HCT116 (cell line): ENCODE results near the gene MUSK. TPM values are rescaled to one million over a fixed set of nuclear protein-coding genes. Genes with fewer than 3 reads are reported as not detected.

Experiments used
- ATAC-seq: fragments of 200-7000 bp; cut with Tn5 transposase; 2 replicates; pipeline ENCODE4 v1.9.1; 2020; ENCODE audit warnings: mild to moderate bottlenecking, moderate library complexity
- BruUV-seq: library from RNA; stranded (reverse); fragments of 400-500 nt; replicated peaks from 2 replicates; lab custom pipeline; 2021; lab: Mats Ljungman, UMichigan
- CTCF ChIA-PET: fragments of 300-600 bp; sonication (Branson Sonifier 250); formaldehyde crosslinking; loops from one replicate; lab custom pipeline; 2021; ENCODE audit warnings: antibody characterized with exemption; lab: Charles Lee
- POLR2A ChIA-PET: fragments of 300-600, 350-600 bp; sonication (Branson Sonifier 250); formaldehyde crosslinking; loops from one replicate; lab custom pipeline; 2021; ENCODE audit warnings: antibody characterized with exemption; lab: Charles Lee
- RAD21 ChIA-PET, 2 experiments: fragments of 300-600 bp; sonication (Branson Sonifier 250); formaldehyde crosslinking; loops; one replicate each; lab custom pipeline; 2023; ENCODE audit warnings: low total read pairs in 2 of 2; ENCODE audit not compliant: uncharacterized antibody in 2 of 2, unreplicated experiment in 2 of 2, low non-redundant PET in 1 of 2; lab: Charles Lee
- DNase-seq: peaks from one replicate; pipeline ENCODE4 v3.0.0-alpha.2; 2010; ENCODE audit warnings: low read depth, low spot score
- H2AFZ ChIP-seq: fragments of 200-600 bp; shearing (Covaris generic), sonication (generic); 2 replicates; pipeline ENCODE4 v1.6.1; 2017; ENCODE audit warnings: low read depth, mixed run types, mixed read lengths, antibody characterized with exemption, low read length; ENCODE audit not compliant: poor library complexity, severe bottlenecking
- H3K27ac ChIP-seq: 2 replicates; pipeline ENCODE4 v1.5.1; 2012; ENCODE audit warnings: low read depth, low read length
- H3K27me3 ChIP-seq: fragments of 200-600 bp; sonication (generic); 2 replicates; pipeline ENCODE4 v1.6.1; 2016; ENCODE audit warnings: mixed run types, low read length, mixed read lengths; ENCODE audit not compliant: insufficient read depth
- H3K36me3 ChIP-seq, 2 experiments: fragments of 200-500 bp in 1 of 2; fragments of 200-600 bp in 1 of 2; sonication (Bioruptor generic) in 1 of 2; sonication (generic) in 1 of 2; 2 replicates each; pipeline versions ENCODE4 v1.5.1 to v1.6.1; 2014 to 2016; ENCODE audit warnings: low read length in 2 of 2, inconsistent platforms in 1 of 2, mixed read lengths in 1 of 2, mixed run types in 1 of 2; ENCODE audit not compliant: insufficient read depth in 2 of 2, control insufficient read depth in 1 of 2
- H3K4me1 ChIP-seq, 2 experiments: fragments of 200-600 bp in 1 of 2; sonication (generic) in 1 of 2; 2 replicates each; pipeline versions ENCODE4 v1.5.1 to v1.6.1; 2012 to 2017; ENCODE audit warnings: low read length in 2 of 2, inconsistent platforms in 1 of 2, mild to moderate bottlenecking in 1 of 2, mixed read lengths in 1 of 2, mixed run types in 1 of 2, moderate library complexity in 1 of 2; ENCODE audit not compliant: insufficient read depth in 2 of 2, control insufficient read depth in 1 of 2
- H3K4me2 ChIP-seq: fragments of 200-600 bp; sonication (generic); 2 replicates; pipeline ENCODE4 v1.6.1; 2017; ENCODE audit warnings: mixed run types, low read length, mixed read lengths
- H3K4me3 ChIP-seq, 2 experiments: fragments of 200-600 bp in 1 of 2; sonication (generic) in 1 of 2; replicated peaks in 1 of 2; 2 replicates each; pipeline ENCODE4 v1.5.1; 2011 to 2016; ENCODE audit warnings: low read length in 2 of 2, control low read depth in 1 of 2, low read depth in 1 of 2, mild to moderate bottlenecking in 1 of 2, mixed read lengths in 1 of 2, mixed run types in 1 of 2
- H3K79me2 ChIP-seq: fragments of 200-600 bp; sonication (generic); 2 replicates; pipeline ENCODE4 v1.6.1; 2017; ENCODE audit warnings: mild to moderate bottlenecking, mixed run types, low read length, moderate library complexity, mixed read lengths; ENCODE audit not compliant: insufficient read depth
- H3K9ac ChIP-seq: fragments of 200-600 bp; sonication (generic); 2 replicates; pipeline ENCODE4 v1.6.1; 2016; ENCODE audit warnings: low read length, mixed read lengths
- H3K9me2 ChIP-seq: fragments of 200-600 bp; sonication (generic), shearing (Covaris generic); 2 replicates; pipeline ENCODE4 v1.6.1; 2017; ENCODE audit warnings: mixed run types, mild to moderate bottlenecking, moderate library complexity; ENCODE audit not compliant: insufficient read depth
- H3K9me3 ChIP-seq, 2 experiments: fragments of 200-500 bp in 1 of 2; fragments of 200-600 bp in 1 of 2; sonication (Bioruptor generic) in 1 of 2; sonication (generic) in 1 of 2; 2 replicates each; pipeline ENCODE4 v1.6.1; 2014 to 2017; ENCODE audit warnings: low read length in 2 of 2, mixed read lengths in 2 of 2, inconsistent platforms in 1 of 2, low read depth in 1 of 2, mild to moderate bottlenecking in 1 of 2, mixed run types in 1 of 2, moderate library complexity in 1 of 2; ENCODE audit not compliant: control insufficient read depth in 1 of 2, insufficient read depth in 1 of 2
- H4K20me1 ChIP-seq: fragments of 200-600 bp; sonication (generic), shearing (Covaris generic); 2 replicates; pipeline ENCODE4 v1.6.1; 2017; ENCODE audit warnings: mixed run types, mild to moderate bottlenecking, moderate library complexity; ENCODE audit not compliant: insufficient read depth
- CBX3 ChIP-seq: IDR thresholded peaks from 2 replicates; pipeline ENCODE4 v1.6.1; 2012; ENCODE audit warnings: low read depth
- ELF1 ChIP-seq: IDR thresholded peaks from 2 replicates; pipeline ENCODE4 v1.6.1; 2012; ENCODE audit warnings: low read depth, borderline replicate concordance
- EZH2 ChIP-seq: fragments of 200-600 bp; sonication (generic); IDR thresholded peaks from 2 replicates; pipeline ENCODE4 v1.6.1; 2017; ENCODE audit warnings: antibody characterized with exemption, mixed run types
- EZH2phosphoT487 ChIP-seq: fragments of 200-600 bp; IDR thresholded peaks from 2 replicates; pipeline ENCODE4 v1.6.1; 2018; ENCODE audit warnings: antibody characterized with exemption, borderline replicate concordance
- FOSL1 ChIP-seq: IDR thresholded peaks from 2 replicates; pipeline ENCODE4 v1.6.1; 2012; ENCODE audit warnings: low read depth
- MAX ChIP-seq: IDR thresholded peaks from 2 replicates; pipeline ENCODE4 v1.6.1; 2012
- POLR2A ChIP-seq: IDR thresholded peaks from 2 replicates; pipeline ENCODE4 v1.7.0; 2011; ENCODE audit warnings: borderline replicate concordance; ENCODE audit not compliant: insufficient read depth, insufficient read length; ENCODE audit errors: extremely low read depth
- POLR2AphosphoS5 ChIP-seq: IDR thresholded peaks from 2 replicates; pipeline ENCODE4 v1.6.1; 2011; ENCODE audit warnings: mild to moderate bottlenecking, low read depth, low read length, moderate library complexity
- RAD21 ChIP-seq: IDR thresholded peaks from 2 replicates; pipeline ENCODE4 v1.6.1; 2012; ENCODE audit warnings: low read depth, mild to moderate bottlenecking
- REST ChIP-seq: IDR thresholded peaks from 2 replicates; pipeline ENCODE4 v1.6.1; 2012; ENCODE audit warnings: low read depth
- SIN3A ChIP-seq: IDR thresholded peaks from 2 replicates; pipeline ENCODE4 v1.6.1; 2012; ENCODE audit warnings: low read depth
- SP1 ChIP-seq: IDR thresholded peaks from 2 replicates; pipeline ENCODE4 v1.6.1; 2012; ENCODE audit warnings: low read depth
- SRF ChIP-seq: IDR thresholded peaks from 2 replicates; pipeline ENCODE4 v1.6.1; 2012; ENCODE audit warnings: low read depth
- TCF7L2 ChIP-seq: IDR thresholded peaks from 2 replicates; pipeline ENCODE4 v1.7.0; 2011; ENCODE audit warnings: borderline replicate concordance, inconsistent platforms; ENCODE audit not compliant: insufficient read depth, insufficient read length; ENCODE audit errors: extremely low read depth
- YY1 ChIP-seq: IDR thresholded peaks from 2 replicates; pipeline ENCODE4 v1.6.1; 2011; ENCODE audit warnings: low read length, low read depth, moderate library complexity, mild to moderate bottlenecking; ENCODE audit not compliant: insufficient replicate concordance; ENCODE audit errors: extremely low read depth
- ZFX ChIP-seq: fragments of 450-650 bp; IDR thresholded peaks from 2 replicates; pipeline ENCODE4 v1.6.1; 2017
- ZNF274 ChIP-seq: fragments of 200-500 bp; sonication (Bioruptor generic); IDR thresholded peaks from 2 replicates; pipeline ENCODE4 v1.6.1; 2014; ENCODE audit warnings: mild to moderate bottlenecking, low read depth, low read length, inconsistent platforms
- intact Hi-C: fragments of 100-400 bp; cut with micrococcal nuclease; formaldehyde crosslinking; loops from 2 replicates; pipeline ENCODE4 v1.10.0; 2022
- total RNA-seq: library from RNA; stranded (reverse); gene quantifications from one replicate; pipeline ENCODE4 v1.2.1, GENCODE V29; 2021; ENCODE audit not compliant: unreplicated experiment
- TF ChIP-seq, protein P1 (sequence below), 3 experiments: fragments of 200-600 bp in 1 of 3; sonication (generic) in 1 of 3; IDR thresholded peaks in 2 of 3; conservative IDR thresholded peaks in 1 of 3; 2 replicates each; pipeline ENCODE4 v1.5.1; 2012 to 2017; ENCODE audit warnings: low read depth in 2 of 3, low read length in 2 of 3, antibody characterized with exemption in 1 of 3, borderline replicate concordance in 1 of 3, control low read depth in 1 of 3, mild to moderate bottlenecking in 1 of 3, mixed read lengths in 1 of 3, mixed run types in 1 of 3, moderate library complexity in 1 of 3; ENCODE audit not compliant: insufficient read depth in 1 of 3

Gene MUSK
- total RNA-seq, 1 experiment from 2014 or later = not detected

DNA sequence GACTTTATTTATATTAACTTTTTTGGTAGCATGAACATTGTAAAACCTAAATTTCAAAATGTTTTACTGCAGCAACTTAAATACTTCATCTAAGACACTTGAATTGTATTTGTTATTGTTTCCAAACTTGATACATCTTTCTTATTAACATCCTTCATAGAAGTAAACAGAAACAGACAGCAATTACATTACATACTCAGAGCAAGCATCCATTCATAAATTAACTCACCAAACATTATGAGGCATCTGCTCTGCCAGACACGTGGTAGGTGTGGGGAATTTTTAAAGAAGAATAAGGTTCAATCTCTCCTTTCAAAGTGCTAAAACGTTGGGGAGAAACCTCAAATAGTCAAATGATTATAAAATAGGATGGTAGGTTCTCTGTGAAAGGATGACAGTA lies 130.8 kb downstream of the MUSK start:
- Histone ChIP-seq H4K20me1 (no peaks in the 10 kb centered on the region), H3K27me3 (no peaks in the 10 kb centered on the region), H3K4me3 (no peak overlapping the region), H3K9me3 (no peaks in the 10 kb centered on the region), H3K9me2 (peaks cover 3% of the 10 kb centered on the region; the same call in 1 of the 2 replicates), H3K9ac (no peak overlapping the region), H3K27ac (no peak overlapping the region), H2AFZ (no peak overlapping the region), H3K36me3 (no peaks in the 10 kb centered on the region), H3K79me2 (no peaks in the 10 kb centered on the region), H3K4me1 (no peaks in the 10 kb centered on the region), H3K4me2 (no peak overlapping the region)
- ATAC-seq (no peak), DNase-seq (no peak)
- RAD21 ChIA-PET = no interaction called here
- no TSS peak for BruUV-seq
- TF ChIP-seq TCF7L2 = no peak
- POLR2A ChIA-PET = no interaction called here
- CTCF ChIA-PET = no interaction called here
- intact Hi-C loops = no loop called here

- ChIA-PET CTCF (no interaction called here), RAD21 (no interaction called here), POLR2A (no interaction called here)
- Histone ChIP-seq H4K20me1 (no peaks in the 10 kb centered on the region), H3K4me1 (no peaks in the 10 kb centered on the region), H3K27me3 (no peaks in the 10 kb centered on the region), H3K4me2 (no peak overlapping the region), H3K4me3 (no peak overlapping the region), H3K27ac (no peak overlapping the region), H3K79me2 (no peaks in the 10 kb centered on the region), H3K36me3 (no peaks in the 10 kb centered on the region), H3K9me3 (no peaks in the 10 kb centered on the region), H2AFZ (no peak overlapping the region), H3K9me2 (peaks cover 4% of the 10 kb centered on the region; the same call in 1 of the 2 replicates), H3K9ac (no peak overlapping the region)
- intact Hi-C loops = no loop called here
- DNase-seq (no peak), ATAC-seq (no peak)
- BruUV-seq = no TSS peak
- TF ChIP-seq, protein P1, sequence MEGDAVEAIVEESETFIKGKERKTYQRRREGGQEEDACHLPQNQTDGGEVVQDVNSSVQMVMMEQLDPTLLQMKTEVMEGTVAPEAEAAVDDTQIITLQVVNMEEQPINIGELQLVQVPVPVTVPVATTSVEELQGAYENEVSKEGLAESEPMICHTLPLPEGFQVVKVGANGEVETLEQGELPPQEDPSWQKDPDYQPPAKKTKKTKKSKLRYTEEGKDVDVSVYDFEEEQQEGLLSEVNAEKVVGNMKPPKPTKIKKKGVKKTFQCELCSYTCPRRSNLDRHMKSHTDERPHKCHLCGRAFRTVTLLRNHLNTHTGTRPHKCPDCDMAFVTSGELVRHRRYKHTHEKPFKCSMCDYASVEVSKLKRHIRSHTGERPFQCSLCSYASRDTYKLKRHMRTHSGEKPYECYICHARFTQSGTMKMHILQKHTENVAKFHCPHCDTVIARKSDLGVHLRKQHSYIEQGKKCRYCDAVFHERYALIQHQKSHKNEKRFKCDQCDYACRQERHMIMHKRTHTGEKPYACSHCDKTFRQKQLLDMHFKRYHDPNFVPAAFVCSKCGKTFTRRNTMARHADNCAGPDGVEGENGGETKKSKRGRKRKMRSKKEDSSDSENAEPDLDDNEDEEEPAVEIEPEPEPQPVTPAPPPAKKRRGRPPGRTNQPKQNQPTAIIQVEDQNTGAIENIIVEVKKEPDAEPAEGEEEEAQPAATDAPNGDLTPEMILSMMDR (IDR thresholded peaks at IDR 0.05 in 2 of 3, conservative IDR thresholded peaks at IDR 0.05 in 1 of 3; ENCODE audit: borderline replicate concordance in 1 of 3, insufficient read depth in 1 of 3, low read depth in 2 of 3, low read length in 2 of 3) = no peak
- TF ChIP-seq EZH2 (no peak), POLR2AphosphoS5 (no peak), MAX (no peak), SIN3A (no peak), RAD21 (no peak), FOSL1 (no peak), SP1 (no peak), SRF (no peak), EZH2phosphoT487 (no peak), ELF1 (no peak), POLR2A (no peak), REST (no peak), ZNF274 (no peak), ZFX (no peak), YY1 (no peak), CBX3 (no peak)
Measured at GRCh38 chr9:110801426-110801825, 132.8 kb downstream of the MUSK start.
